PFSK-1 (cell line): ENCODE results near the gene RNFT2.

ENCODE experiments used
- FOXP2 ChIP-seq: optimal IDR thresholded peaks from 2 replicates; pipeline ENCODE3; 2011; ENCODE audit warnings: borderline replicate concordance, control low read depth, inconsistent platforms; ENCODE audit not compliant: insufficient read depth; ENCODE audit errors: extremely low read length, extremely low read depth
- POLR2AphosphoS5 ChIP-seq: IDR thresholded peaks from 2 replicates; pipeline ENCODE4 v1.6.1; 2012; ENCODE audit warnings: low read depth, mild to moderate bottlenecking, control low read depth, low read length, moderate library complexity
- REST ChIP-seq, 2 experiments: IDR thresholded peaks; 2 replicates each; pipeline versions ENCODE4 v1.6.1 to v1.8.0; 2011 to 2012; ENCODE audit warnings: low read depth in 2 of 2, low read length in 2 of 2, control low read depth in 1 of 2, inconsistent platforms in 1 of 2, mild to moderate bottlenecking in 1 of 2, moderate library complexity in 1 of 2; ENCODE audit not compliant: insufficient read depth in 1 of 2
- SIN3A ChIP-seq: IDR thresholded peaks from 2 replicates; pipeline ENCODE4 v1.6.1; 2012; ENCODE audit warnings: mild to moderate bottlenecking, low read length, moderate library complexity, borderline replicate concordance; ENCODE audit not compliant: insufficient read depth
- TAF1 ChIP-seq: IDR thresholded peaks from 2 replicates; pipeline ENCODE4 v1.6.1; 2012; ENCODE audit warnings: low read length, control low read depth, borderline replicate concordance; ENCODE audit not compliant: insufficient read depth

RNFT2 gene

GRCh38 chr12:116835484-116835883 is 97.4 kb downstream of the RNFT2 start:
- no peak for TF ChIP-seq POLR2AphosphoS5
- no peak for TF ChIP-seq REST (IDR thresholded peaks at IDR 0.05; ENCODE audit: insufficient read depth in 1 of 2, low read depth in 2 of 2, low read length in 2 of 2)
- TF ChIP-seq SIN3A, result no peak
- no peak for TF ChIP-seq FOXP2
- TF ChIP-seq TAF1, result no peak

- TF ChIP-seq FOXP2, result no peak
- no peak for TF ChIP-seq SIN3A
- TF ChIP-seq REST (IDR thresholded peaks at IDR 0.05; ENCODE audit: insufficient read depth in 1 of 2, low read depth in 2 of 2, low read length in 2 of 2), result no peak
- no peak for TF ChIP-seq TAF1
- no peak for TF ChIP-seq POLR2AphosphoS5
Measured at GRCh38 chr12:116837097-116837496, 99.0 kb downstream of the RNFT2 start.

- TF ChIP-seq TAF1, result no peak
Measured at GRCh38 chr12:116838365-116838764, 100.2 kb downstream of the RNFT2 start.

- TF ChIP-seq FOXP2 (no peak), SIN3A (no peak), REST (IDR thresholded peaks at IDR 0.05; ENCODE audit: insufficient read depth in 1 of 2, low read depth in 2 of 2, low read length in 2 of 2) (no peak), POLR2AphosphoS5 (no peak), TAF1 (no peak)
Measured at GRCh38 chr12:116839287-116839830, 101.2 kb downstream of the RNFT2 start.

GRCh38 chr12:116843085-116843484 is 105.0 kb downstream of the RNFT2 start:
- TF ChIP-seq FOXP2, result no peak
- no peak for TF ChIP-seq SIN3A
- no peak for TF ChIP-seq REST (IDR thresholded peaks at IDR 0.05; ENCODE audit: insufficient read depth in 1 of 2, low read depth in 2 of 2, low read length in 2 of 2)
- TF ChIP-seq TAF1, result no peak
- TF ChIP-seq POLR2AphosphoS5, result no peak
